Neural cell (in vitro differentiated cells): Measurements from ENCODE around the gene MPHOSPH8. TPM values are rescaled to one million over a fixed set of nuclear protein-coding genes. Genes with fewer than 3 reads are reported as not detected.

Source experiments
- H2AFZ ChIP-seq: fragments of 200-600, 300-800 bp; sonication (generic), shearing (Covaris generic); 2 replicates; pipeline ENCODE4 v1.6.0; 2014; ENCODE audit warnings: low read depth, mild to moderate bottlenecking, antibody characterized with exemption, low read length, moderate library complexity
- H3F3A ChIP-seq: fragments of 200-600 bp; shearing (Covaris generic); 2 replicates; pipeline ENCODE4 v1.6.1; 2016; ENCODE audit warnings: mild to moderate bottlenecking, moderate library complexity, mixed read lengths, antibody characterized with exemption, low read length; ENCODE audit not compliant: insufficient read depth, poor library complexity, severe bottlenecking
- H3K27ac ChIP-seq: fragments of 200-600, 300-800 bp; sonication (generic), shearing (Covaris generic); 2 replicates; pipeline ENCODE4 v1.5.1; 2014; ENCODE audit warnings: mild to moderate bottlenecking, low read length, moderate library complexity
- H3K27me3 ChIP-seq: fragments of 300-800, 200-600 bp; sonication (generic), shearing (Covaris generic); 2 replicates; pipeline ENCODE4 v1.6.0; 2014; ENCODE audit warnings: mild to moderate bottlenecking, low read depth, low read length, moderate library complexity; ENCODE audit not compliant: insufficient read depth
- H3K36me3 ChIP-seq: fragments of 300-800, 200-600 bp; sonication (generic), shearing (Covaris generic); 2 replicates; pipeline ENCODE4 v1.5.1; 2014; ENCODE audit warnings: mild to moderate bottlenecking, antibody characterized with exemption, low read length, moderate library complexity; ENCODE audit not compliant: insufficient read depth
- H3K4me2 ChIP-seq: fragments of 300-800, 200-600 bp; sonication (generic), shearing (Covaris generic); 2 replicates; pipeline ENCODE4 v1.6.0; 2014; ENCODE audit warnings: mild to moderate bottlenecking, low read length
- H3K4me3 ChIP-seq: fragments of 300-800, 200-600 bp; sonication (generic), shearing (Covaris generic); 2 replicates; pipeline ENCODE4 v1.5.1; 2014; ENCODE audit warnings: mild to moderate bottlenecking, low read length, moderate library complexity
- H3K79me2 ChIP-seq: fragments of 200-600 bp; shearing (Covaris generic); replicated peaks from 2 replicates; pipeline ENCODE4 v1.6.0; 2014; ENCODE audit warnings: mild to moderate bottlenecking, low read length, moderate library complexity; ENCODE audit not compliant: insufficient read depth
- H3K9ac ChIP-seq: fragments of 300-800, 200-600 bp; sonication (generic), shearing (Covaris generic); 2 replicates; pipeline ENCODE4 v1.6.1; 2016; ENCODE audit warnings: mild to moderate bottlenecking, low read length, mixed read lengths
- H3K9me2 ChIP-seq: fragments of 200-600 bp; shearing (Covaris generic); 2 replicates; pipeline ENCODE4 v1.6.1; 2016; ENCODE audit warnings: mild to moderate bottlenecking, low read length, mixed read lengths; ENCODE audit not compliant: insufficient read depth
- H3K9me3 ChIP-seq: fragments of 200-600, 300-800 bp; sonication (generic), shearing (Covaris generic); 2 replicates; pipeline ENCODE4 v1.6.1; 2016; ENCODE audit warnings: mild to moderate bottlenecking, mixed run types, low read length, moderate library complexity, mixed read lengths
- H4K20me1 ChIP-seq: fragments of 200-600 bp; shearing (Covaris generic); 2 replicates; pipeline ENCODE4 v1.6.1; 2016; ENCODE audit warnings: mild to moderate bottlenecking, mixed run types; ENCODE audit not compliant: insufficient read depth
- EP300 ChIP-seq: fragments of 450-650 bp; conservative IDR thresholded peaks from 2 replicates; pipeline ENCODE4 v1.6.1; 2014; ENCODE audit warnings: antibody characterized with exemption, mild to moderate bottlenecking, moderate library complexity; ENCODE audit not compliant: poor library complexity, severe bottlenecking
- EZH2 ChIP-seq: fragments of 200-600, 300-800 bp; shearing (Covaris generic), sonication (generic); IDR thresholded peaks from 2 replicates; pipeline ENCODE4 v1.6.1; 2014; ENCODE audit warnings: antibody characterized with exemption, low read length, borderline replicate concordance, mild to moderate bottlenecking; ENCODE audit not compliant: insufficient read depth, poor library complexity, severe bottlenecking
- POLR2AphosphoS5 ChIP-seq: IDR thresholded peaks from 2 replicates; pipeline ENCODE4 v1.6.1; 2012
- REST ChIP-seq: IDR thresholded peaks from 2 replicates; pipeline ENCODE4 v1.6.1; 2012; ENCODE audit warnings: borderline replicate concordance
- SMC3 ChIP-seq: fragments of 450-650 bp; conservative IDR thresholded peaks from 2 replicates; pipeline ENCODE4 v1.6.1; 2014; ENCODE audit warnings: antibody characterized with exemption, mild to moderate bottlenecking, moderate library complexity; ENCODE audit not compliant: poor library complexity
- TAF1 ChIP-seq: IDR thresholded peaks from 2 replicates; pipeline ENCODE4 v1.6.1; 2012; ENCODE audit warnings: low read depth
- polyA plus RNA-seq: library from polyadenylated mRNA; depleted of rRNA; stranded (reverse); fragments of >200 nt; gene quantifications from 2 replicates; pipeline ENCODE4 v1.2.3, GENCODE V29; 2014
- TF ChIP-seq, protein P1 (sequence below): fragments of 450-650 bp; IDR thresholded peaks from 2 replicates; pipeline ENCODE4 v1.5.1; 2014; ENCODE audit warnings: antibody characterized with exemption, mild to moderate bottlenecking, moderate library complexity; ENCODE audit not compliant: poor library complexity, severe bottlenecking

The MPHOSPH8 gene
- polyA plus RNA-seq, 1 donor from 2014 or later, result 35.0 TPM

DNA sequence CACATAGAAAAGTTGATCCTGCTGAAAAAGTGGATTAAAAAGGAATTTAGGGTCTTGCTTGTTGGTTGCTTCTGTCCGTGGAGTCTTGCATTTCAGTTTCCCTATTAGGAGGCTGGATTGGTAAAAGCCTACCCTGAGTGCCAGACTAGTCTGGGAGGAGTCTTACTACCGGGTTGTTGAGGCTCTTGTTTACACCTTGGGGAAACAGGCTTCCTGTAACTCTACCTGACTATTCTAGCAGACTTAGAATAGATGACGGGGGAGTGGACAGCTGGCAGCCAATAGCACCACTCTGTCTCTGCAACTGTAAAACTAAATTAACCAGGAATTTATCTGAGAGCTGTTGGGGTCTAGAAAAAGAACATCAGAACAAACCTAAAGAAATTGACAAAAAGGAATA, 11.3 kb upstream of the MPHOSPH8 start:
- no peak for TF ChIP-seq EZH2
- TF ChIP-seq, protein P1, sequence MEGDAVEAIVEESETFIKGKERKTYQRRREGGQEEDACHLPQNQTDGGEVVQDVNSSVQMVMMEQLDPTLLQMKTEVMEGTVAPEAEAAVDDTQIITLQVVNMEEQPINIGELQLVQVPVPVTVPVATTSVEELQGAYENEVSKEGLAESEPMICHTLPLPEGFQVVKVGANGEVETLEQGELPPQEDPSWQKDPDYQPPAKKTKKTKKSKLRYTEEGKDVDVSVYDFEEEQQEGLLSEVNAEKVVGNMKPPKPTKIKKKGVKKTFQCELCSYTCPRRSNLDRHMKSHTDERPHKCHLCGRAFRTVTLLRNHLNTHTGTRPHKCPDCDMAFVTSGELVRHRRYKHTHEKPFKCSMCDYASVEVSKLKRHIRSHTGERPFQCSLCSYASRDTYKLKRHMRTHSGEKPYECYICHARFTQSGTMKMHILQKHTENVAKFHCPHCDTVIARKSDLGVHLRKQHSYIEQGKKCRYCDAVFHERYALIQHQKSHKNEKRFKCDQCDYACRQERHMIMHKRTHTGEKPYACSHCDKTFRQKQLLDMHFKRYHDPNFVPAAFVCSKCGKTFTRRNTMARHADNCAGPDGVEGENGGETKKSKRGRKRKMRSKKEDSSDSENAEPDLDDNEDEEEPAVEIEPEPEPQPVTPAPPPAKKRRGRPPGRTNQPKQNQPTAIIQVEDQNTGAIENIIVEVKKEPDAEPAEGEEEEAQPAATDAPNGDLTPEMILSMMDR, result no peak
- no peak for TF ChIP-seq TAF1
- no peak for TF ChIP-seq SMC3
- no peak for TF ChIP-seq EP300
- TF ChIP-seq REST, result no peak
- Histone ChIP-seq H3K27me3 (no peaks in the 10 kb centered on the region), H3K9me3 (no peaks in the 10 kb centered on the region), H2AFZ (no peak overlapping the region), H4K20me1 (no peaks in the 10 kb centered on the region), H3K9ac (no peak overlapping the region), H3F3A (no peaks in the 10 kb centered on the region), H3K9me2 (no peaks in the 10 kb centered on the region), H3K4me3 (no peak overlapping the region), H3K36me3 (no peaks in the 10 kb centered on the region), H3K27ac (no peak overlapping the region), H3K4me2 (no peak overlapping the region), H3K79me2 (no peaks in the 10 kb centered on the region)

GRCh38 chr13:19624265-19624664, 9.2 kb upstream of the MPHOSPH8 start:
- Histone ChIP-seq H4K20me1 (no peaks in the 10 kb centered on the region), H3F3A (no peaks in the 10 kb centered on the region), H3K4me2 (no peak overlapping the region), H3K79me2 (no peaks in the 10 kb centered on the region), H3K9me2 (no peaks in the 10 kb centered on the region), H3K36me3 (no peaks in the 10 kb centered on the region), H2AFZ (no peak overlapping the region), H3K4me3 (no peak overlapping the region), H3K9ac (no peak overlapping the region), H3K27ac (no peak overlapping the region), H3K9me3 (no peaks in the 10 kb centered on the region), H3K27me3 (no peaks in the 10 kb centered on the region)
- TF ChIP-seq POLR2AphosphoS5 (no peak), TAF1 (no peak), SMC3 (no peak), REST (no peak), EZH2 (no peak)
